ENCODE data around the gene TNN. TPM values are rescaled to one million over a fixed set of nuclear protein-coding genes. Genes with fewer than 3 reads are reported as not detected.

TNN gene
- total and polyA plus RNA-seq, 7 donors = 0.03 to 0.36 (median 0.28) TPM; not detected in 2

DNA sequence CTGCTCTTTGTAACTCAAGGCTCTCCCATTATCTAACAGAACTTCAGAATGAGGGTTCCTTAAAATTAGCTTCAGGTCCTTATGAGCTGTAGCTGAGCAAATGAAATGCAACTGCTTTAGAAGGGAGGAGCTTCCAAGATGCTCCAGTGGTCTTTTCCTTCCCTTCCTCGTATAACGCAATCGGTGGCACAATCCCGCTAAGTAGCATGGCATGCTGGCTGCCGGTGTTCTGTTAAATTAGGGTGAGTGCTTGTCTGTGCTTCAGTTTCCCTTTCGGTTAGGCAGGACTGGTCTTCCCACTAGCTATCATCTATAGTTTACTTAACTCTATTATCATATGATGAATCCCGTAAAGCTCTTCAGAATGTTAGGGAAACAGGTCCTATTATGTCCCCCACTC lies 124.0 kb downstream of the TNN start:
- no peaks in the 10 kb centered on the region for H3K9me3 ChIP-seq
- 0 to 2% methylated on average over 7 of the region's 7 CpGs for WGBS, 2 donors
- DNase-seq = no peak
- H3K27ac ChIP-seq = peak overlapping the region; percentile 76 to 86 (median 78)
- no peaks in the 10 kb centered on the region for H3K36me3 ChIP-seq
- peak in 1 of 4 donors; percentile 34 for TF ChIP-seq POLR2AphosphoS5 (IDR thresholded peaks at IDR 0.05)
- TF ChIP-seq, protein P1, sequence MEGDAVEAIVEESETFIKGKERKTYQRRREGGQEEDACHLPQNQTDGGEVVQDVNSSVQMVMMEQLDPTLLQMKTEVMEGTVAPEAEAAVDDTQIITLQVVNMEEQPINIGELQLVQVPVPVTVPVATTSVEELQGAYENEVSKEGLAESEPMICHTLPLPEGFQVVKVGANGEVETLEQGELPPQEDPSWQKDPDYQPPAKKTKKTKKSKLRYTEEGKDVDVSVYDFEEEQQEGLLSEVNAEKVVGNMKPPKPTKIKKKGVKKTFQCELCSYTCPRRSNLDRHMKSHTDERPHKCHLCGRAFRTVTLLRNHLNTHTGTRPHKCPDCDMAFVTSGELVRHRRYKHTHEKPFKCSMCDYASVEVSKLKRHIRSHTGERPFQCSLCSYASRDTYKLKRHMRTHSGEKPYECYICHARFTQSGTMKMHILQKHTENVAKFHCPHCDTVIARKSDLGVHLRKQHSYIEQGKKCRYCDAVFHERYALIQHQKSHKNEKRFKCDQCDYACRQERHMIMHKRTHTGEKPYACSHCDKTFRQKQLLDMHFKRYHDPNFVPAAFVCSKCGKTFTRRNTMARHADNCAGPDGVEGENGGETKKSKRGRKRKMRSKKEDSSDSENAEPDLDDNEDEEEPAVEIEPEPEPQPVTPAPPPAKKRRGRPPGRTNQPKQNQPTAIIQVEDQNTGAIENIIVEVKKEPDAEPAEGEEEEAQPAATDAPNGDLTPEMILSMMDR (IDR thresholded peaks at IDR 0.05) = no peak
- intact Hi-C loops (cut with DNase I) = no loop called here
- peaks cover 0 to 20% (median 12%) of the 10 kb centered on the region in 4 donors for H3K4me1 ChIP-seq
- peak overlapping the region; percentile 36 to 71 (median 64) for H3K4me3 ChIP-seq
- no peaks in the 10 kb centered on the region for H3K27me3 ChIP-seq

DNA sequence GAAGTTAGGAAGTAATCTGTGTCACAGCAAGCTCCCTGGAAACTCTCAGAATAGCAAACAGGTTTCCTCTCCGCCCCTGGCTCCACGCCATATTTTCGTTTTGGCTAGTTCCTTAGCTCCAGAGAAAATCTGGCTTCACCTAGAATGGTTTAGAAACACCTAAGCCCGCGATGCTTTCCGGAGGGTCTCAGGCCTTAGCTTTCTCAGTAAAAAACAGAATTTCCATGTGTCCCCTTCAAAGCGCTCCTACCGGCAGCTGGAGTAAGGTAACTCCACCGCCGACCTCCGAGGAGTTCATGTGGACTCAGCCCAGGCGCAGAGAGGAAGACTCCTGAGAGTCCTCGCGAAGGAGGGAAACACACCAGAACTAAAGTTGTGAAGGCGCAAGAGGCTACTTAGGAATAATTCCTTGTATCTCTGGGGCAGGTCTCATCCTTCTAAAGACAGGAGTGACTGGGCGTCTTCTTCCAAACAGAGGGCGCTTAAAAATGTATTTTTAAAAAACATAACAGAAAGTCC lies 124.5 kb downstream of the TNN start:
- H3K4me1 ChIP-seq = peaks cover 0 to 20% (median 9%) of the 10 kb centered on the region in 4 donors
- 0% methylated on average over 17 of the region's 17 CpGs for WGBS, 2 donors
- no peaks in the 10 kb centered on the region for H3K27me3 ChIP-seq
- no peaks in the 10 kb centered on the region for H3K9me3 ChIP-seq
- peak; percentile 86 for DNase-seq
- peak overlapping the region; percentile 36 to 71 (median 64) for H3K4me3 ChIP-seq
- intact Hi-C loops (cut with DNase I) = no loop called here
- TF ChIP-seq POLR2AphosphoS5 (IDR thresholded peaks at IDR 0.05) = peak in 1 of 4 donors; percentile 4
- TF ChIP-seq POLR2A (IDR thresholded peaks at IDR 0.05) = no peak
- no peaks in the 10 kb centered on the region for H3K36me3 ChIP-seq
- H3K27ac ChIP-seq = peak overlapping the region; percentile 76 to 86 (median 78)

DNA sequence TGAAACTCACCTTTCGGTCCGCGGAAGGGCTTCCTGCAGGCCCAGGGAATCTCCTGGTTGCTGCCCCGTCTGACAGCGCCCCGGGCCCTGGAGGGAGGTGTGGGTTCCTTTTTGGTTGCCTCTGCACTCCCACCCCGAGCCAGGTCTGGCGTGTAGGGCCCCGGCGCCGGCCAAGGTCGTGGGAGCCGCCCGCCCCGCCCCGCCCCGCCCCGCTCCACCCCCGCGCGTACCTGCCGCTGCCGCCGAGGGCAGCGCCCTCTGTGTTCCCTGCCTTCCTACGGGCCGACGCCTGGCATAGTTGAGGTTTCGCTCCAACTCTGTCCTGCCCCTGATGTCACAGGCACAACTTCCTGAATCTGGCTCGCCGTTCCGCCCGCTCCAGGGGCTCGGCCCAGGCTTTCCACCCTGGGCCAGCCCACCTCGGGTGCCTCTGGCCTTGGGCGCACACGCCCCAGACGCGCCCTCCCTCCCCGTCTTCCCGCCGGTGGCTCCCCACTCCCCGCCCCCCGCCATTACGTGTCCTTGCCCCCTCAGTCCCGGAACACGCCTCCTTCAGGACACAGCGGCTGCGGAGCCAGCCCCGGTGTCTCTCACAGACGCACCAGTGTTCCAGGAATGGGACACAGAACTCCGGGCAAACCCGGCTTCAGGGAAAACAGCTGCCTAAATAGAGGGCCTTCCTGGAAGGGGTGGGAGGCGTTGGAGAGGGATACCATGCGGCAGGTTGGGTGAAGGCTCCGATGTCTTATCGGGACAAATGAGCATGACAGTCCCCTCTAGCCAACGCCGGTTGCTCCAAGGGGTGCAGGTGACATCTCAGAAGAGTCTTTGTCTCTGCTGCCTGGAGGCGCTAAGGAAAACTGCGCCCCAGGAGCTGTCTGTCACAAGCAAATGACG lies 125.2 kb downstream of the TNN start, which contains the start of gene KIAA0040:
Gene KIAA0040 (minus strand): TSS at position 147 of the 897 bp plus-strand sequence. CDS start 31,763 bp downstream, outside the sequence.
- peaks cover 0 to 20% (median 8%) of the 10 kb centered on the region in 4 donors for H3K4me1 ChIP-seq
- H3K9me3 ChIP-seq = no peaks in the 10 kb centered on the region
- 2 to 7% methylated on average over 62 of the region's 62 CpGs for WGBS, 2 donors
- peak within 1 kb of the TSS; percentile 76 to 86 (median 78) for H3K27ac ChIP-seq
- no peaks in the 10 kb centered on the region for H3K27me3 ChIP-seq
- H3K36me3 ChIP-seq = no peaks in the 10 kb centered on the region
- intact Hi-C loops (cut with DNase I) = no loop called here
- TF ChIP-seq POLR2A (IDR thresholded peaks at IDR 0.05) (no peak), POLR2AphosphoS5 (IDR thresholded peaks at IDR 0.05) (peak in 3 of 4 donors; percentile 23 to 57 (median 39))
- TF ChIP-seq, protein P1 (IDR thresholded peaks at IDR 0.05) = no peak
- H3K4me3 ChIP-seq = peak within 1 kb of the TSS; percentile 36 to 71 (median 64)
- peak; percentile 90 for DNase-seq

DNA sequence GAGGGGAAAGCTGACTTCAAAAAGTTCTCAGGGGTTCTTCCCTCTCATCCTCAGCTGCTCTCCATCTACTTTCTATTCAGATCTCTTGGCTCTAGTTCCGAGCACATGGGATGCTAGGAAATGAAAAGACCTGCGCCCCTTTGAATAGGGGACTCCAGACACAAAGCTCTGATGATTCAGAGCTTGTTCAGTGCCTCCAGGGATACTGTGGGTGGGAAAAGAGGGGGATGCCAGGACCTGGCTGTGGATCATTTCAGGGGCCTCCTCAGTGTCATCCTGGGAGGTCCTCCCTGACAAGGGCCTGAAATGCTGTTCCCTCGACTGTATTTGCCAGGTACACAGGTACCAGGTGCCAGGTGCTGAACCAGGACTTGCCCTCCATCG lies 125.9 kb downstream of the TNN start:
- 57 to 76% methylated on average over 4 of the region's 4 CpGs for WGBS, 2 donors
- peak overlapping the region; percentile 36 to 71 (median 64) for H3K4me3 ChIP-seq
- no peaks in the 10 kb centered on the region for H3K9me3 ChIP-seq
- peak overlapping the region; percentile 76 to 86 (median 78) for H3K27ac ChIP-seq
- H3K4me1 ChIP-seq = peaks cover 0 to 20% (median 8%) of the 10 kb centered on the region in 4 donors
- H3K36me3 ChIP-seq = no peaks in the 10 kb centered on the region
- TF ChIP-seq POLR2AphosphoS5 (IDR thresholded peaks at IDR 0.05) (no peak), EP300 (IDR thresholded peaks at IDR 0.05) (no peak), POLR2A (IDR thresholded peaks at IDR 0.05) (no peak)
- TF ChIP-seq, protein P1 (IDR thresholded peaks at IDR 0.05) = no peak
- no peak for DNase-seq
- intact Hi-C loops (cut with DNase I) = no loop called here
- H3K27me3 ChIP-seq = no peaks in the 10 kb centered on the region

DNA sequence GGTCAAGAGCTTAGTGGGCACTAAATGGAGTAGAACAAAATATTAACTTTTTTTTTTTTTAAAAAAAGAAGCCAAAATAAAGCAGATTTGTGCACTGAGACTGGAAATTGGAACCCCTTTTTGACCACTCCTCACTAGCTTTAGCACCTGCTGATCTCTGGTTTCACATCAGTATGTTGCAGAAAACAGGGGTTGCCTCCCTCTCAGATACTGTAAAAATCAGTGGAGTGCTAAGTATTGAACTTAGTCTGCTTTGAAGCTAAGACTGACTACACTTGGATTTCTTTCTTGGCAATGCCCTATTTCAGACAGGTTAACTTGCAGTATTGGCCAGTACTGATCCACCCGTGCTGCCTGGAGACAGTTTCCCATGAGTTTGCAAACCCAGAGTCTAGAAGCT lies 127.6 kb downstream of the TNN start:
- no peak overlapping the region for H3K4me3 ChIP-seq
- peaks cover 0 to 21% (median 10%) of the 10 kb centered on the region in 4 donors for H3K4me1 ChIP-seq
- H3K27ac ChIP-seq = no peak overlapping the region
- no peaks in the 10 kb centered on the region for H3K36me3 ChIP-seq
- intact Hi-C loops (cut with DNase I) = no loop called here
- no peaks in the 10 kb centered on the region for H3K27me3 ChIP-seq
- TF ChIP-seq EP300 (IDR thresholded peaks at IDR 0.05) (no peak), POLR2A (IDR thresholded peaks at IDR 0.05) (no peak), POLR2AphosphoS5 (IDR thresholded peaks at IDR 0.05) (no peak)
- TF ChIP-seq, protein P1 (IDR thresholded peaks at IDR 0.05) = no peak
- 1 to 2% methylated on average over 1 of the region's 1 CpG for WGBS, 2 donors
- H3K9me3 ChIP-seq = no peaks in the 10 kb centered on the region
- no peak for DNase-seq

All from sigmoid colon (tissue), 7 donors.